Loucy (cell line): ENCODE data around the gene VCL.

Experiments used
- CTCF ChIP-seq: fragments of 200-600 bp; sonication (generic); conservative IDR thresholded peaks from 2 replicates; pipeline ENCODE4 v1.5.1; 2014; ENCODE audit warnings: mild to moderate bottlenecking, antibody characterized with exemption, low read length
- EZH2phosphoT487 ChIP-seq: fragments of 200-600 bp; IDR thresholded peaks from 2 replicates; pipeline ENCODE4 v1.6.1; 2018; ENCODE audit warnings: antibody characterized with exemption, mild to moderate bottlenecking, moderate library complexity, borderline replicate concordance

- TF ChIP-seq CTCF (no peak), EZH2phosphoT487 (no peak)
These were observed 46.5 kb downstream of the VCL start for GRCh38 chr10:74044419-74044818.
